ENCODE results near the gene MED13L. TPM values are rescaled to one million over a fixed set of nuclear protein-coding genes. Genes with fewer than 3 reads are reported as not detected.

Gene MED13L
- total RNA-seq, 1 experiment from 2014 or later = 89.0 TPM

- no peaks in the 10 kb centered on the region for H3K27me3 Mint-ChIP-seq (ENCODE audit: unreplicated experiment)
- H3K4me1 Mint-ChIP-seq (ENCODE audit: low read depth, unreplicated experiment) = no peaks in the 10 kb centered on the region
- H3K9me3 Mint-ChIP-seq (ENCODE audit: low read depth, unreplicated experiment) = no peaks in the 10 kb centered on the region
- H3K27ac Mint-ChIP-seq (ENCODE audit: unreplicated experiment) = no peak overlapping the region
- intact Hi-C loops (cut with micrococcal nuclease; ENCODE audit: unreplicated experiment) = no loop called here
- H3K4me3 Mint-ChIP-seq (ENCODE audit: low read depth, unreplicated experiment) = no peak overlapping the region
- CTCF ChIA-PET = interaction anchor here (0.5 to 0.9 kb wide), 3 partner anchors 220 to 272 kb away, joined by 3 to 6 read pairs (median 3); no protein-coding TSS in a partner anchor
- DNase-seq = no peak
- H3K36me3 Mint-ChIP-seq (ENCODE audit: insufficient read depth, unreplicated experiment) = peaks cover 16% of the 10 kb centered on the region
- TF ChIP-seq CTCF (IDR thresholded peaks at IDR 0.05; ENCODE audit: unreplicated experiment) = no peak
- BruUV-seq (replicated peaks) = no TSS peak
Measured at GRCh38 chr12:116015525-116015924, 262.0 kb downstream of the MED13L start.

GRCh38 chr12:116012757-116013156 lies 264.7 kb downstream of the MED13L start:
- CTCF ChIA-PET = no interaction called here
- H3K4me3 Mint-ChIP-seq (ENCODE audit: low read depth, unreplicated experiment) = no peak overlapping the region
- no peaks in the 10 kb centered on the region for H3K27me3 Mint-ChIP-seq (ENCODE audit: unreplicated experiment)
- no peak for TF ChIP-seq CTCF (IDR thresholded peaks at IDR 0.05; ENCODE audit: unreplicated experiment)
- intact Hi-C loops (cut with micrococcal nuclease; ENCODE audit: unreplicated experiment) = no loop called here
- no peak overlapping the region for H3K27ac Mint-ChIP-seq (ENCODE audit: unreplicated experiment)
- no peak for DNase-seq
- H3K4me1 Mint-ChIP-seq (ENCODE audit: low read depth, unreplicated experiment) = no peaks in the 10 kb centered on the region
- H3K9me3 Mint-ChIP-seq (ENCODE audit: low read depth, unreplicated experiment) = no peaks in the 10 kb centered on the region
- no TSS peak for BruUV-seq (replicated peaks)
- peaks cover 11% of the 10 kb centered on the region for H3K36me3 Mint-ChIP-seq (ENCODE audit: insufficient read depth, unreplicated experiment)

GRCh38 chr12:116011217-116011616 lies 266.3 kb downstream of the MED13L start:
- Mint-ChIP-seq H3K36me3 (ENCODE audit: insufficient read depth, unreplicated experiment) (peaks cover 11% of the 10 kb centered on the region), H3K4me3 (ENCODE audit: low read depth, unreplicated experiment) (no peak overlapping the region), H3K27me3 (ENCODE audit: unreplicated experiment) (no peaks in the 10 kb centered on the region), H3K4me1 (ENCODE audit: low read depth, unreplicated experiment) (no peaks in the 10 kb centered on the region), H3K9me3 (ENCODE audit: low read depth, unreplicated experiment) (no peaks in the 10 kb centered on the region), H3K27ac (ENCODE audit: unreplicated experiment) (no peak overlapping the region)
- CTCF ChIA-PET = no interaction called here
- BruUV-seq (replicated peaks) = no TSS peak
- intact Hi-C loops (cut with micrococcal nuclease; ENCODE audit: unreplicated experiment) = no loop called here
- no peak for TF ChIP-seq CTCF (IDR thresholded peaks at IDR 0.05; ENCODE audit: unreplicated experiment)
- DNase-seq = no peak

GRCh38 chr12:116010467-116010866 lies 267.0 kb downstream of the MED13L start:
- peaks cover 10% of the 10 kb centered on the region for H3K36me3 Mint-ChIP-seq (ENCODE audit: insufficient read depth, unreplicated experiment)
- intact Hi-C loops (cut with micrococcal nuclease; ENCODE audit: unreplicated experiment) = no loop called here
- BruUV-seq (replicated peaks) = no TSS peak
- H3K4me1 Mint-ChIP-seq (ENCODE audit: low read depth, unreplicated experiment) = no peaks in the 10 kb centered on the region
- no peak overlapping the region for H3K27ac Mint-ChIP-seq (ENCODE audit: unreplicated experiment)
- DNase-seq = no peak
- no peak for TF ChIP-seq CTCF (IDR thresholded peaks at IDR 0.05; ENCODE audit: unreplicated experiment)
- H3K27me3 Mint-ChIP-seq (ENCODE audit: unreplicated experiment) = no peaks in the 10 kb centered on the region
- H3K9me3 Mint-ChIP-seq (ENCODE audit: low read depth, unreplicated experiment) = no peaks in the 10 kb centered on the region
- no peak overlapping the region for H3K4me3 Mint-ChIP-seq (ENCODE audit: low read depth, unreplicated experiment)
- CTCF ChIA-PET = no interaction called here
